Measurements from ENCODE around the gene NEMP2. TPM values are rescaled to one million over a fixed set of nuclear protein-coding genes. Genes with fewer than 3 reads are reported as not detected.
"Not testable (repeated sequence)": the region's sequence is repeated elsewhere in the genome, so short reads cannot be mapped to it uniquely, and the experiment has no call there.

Gene NEMP2
- polyA plus RNA-seq, 2 of the 4 experiments (the other 2 are of a cell fraction) = 7.1 to 22.0 TPM

DNA sequence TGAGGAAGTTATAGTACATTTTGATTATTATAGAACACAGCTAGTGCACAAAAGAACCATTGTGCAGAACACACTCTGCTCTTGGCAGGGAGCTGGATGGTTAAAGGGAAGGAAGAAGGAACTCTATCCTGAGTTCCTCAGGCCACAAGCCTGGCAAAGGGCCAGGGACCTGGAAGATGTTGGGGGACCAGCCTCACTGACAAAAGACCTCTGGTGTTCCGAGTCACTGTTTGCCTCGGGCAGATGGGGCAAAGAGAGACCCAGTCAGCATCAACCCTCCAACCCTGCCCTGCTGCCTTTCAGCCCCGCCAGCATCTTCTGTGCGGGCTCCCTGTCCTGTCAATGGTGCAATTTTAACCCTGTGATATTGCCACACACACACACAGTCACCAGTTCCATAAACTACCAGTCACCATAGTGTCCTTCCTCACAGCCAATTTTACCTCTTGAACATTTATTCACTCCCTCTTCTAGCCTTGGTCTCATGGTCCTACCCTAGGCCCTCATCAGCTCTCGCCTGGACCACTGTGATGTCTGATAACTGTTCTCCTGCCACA lies 21.9 kb downstream of the NEMP2 start:
- TF ChIP-seq PBX3 (IDR thresholded peaks at IDR 0.05) = no peak
- no peak for TF ChIP-seq CBX2 (IDR thresholded peaks at IDR 0.05; ENCODE audit: borderline replicate concordance, low read depth)
- TF ChIP-seq NPAS2 (CRISPR knock-in tag; IDR thresholded peaks at IDR 0.05; ENCODE audit: borderline replicate concordance) = no peak
- no peak for TF ChIP-seq ZNF302 (CRISPR knock-in tag; IDR thresholded peaks at IDR 0.05)
- TF ChIP-seq MAZ (IDR thresholded peaks at IDR 0.05; ENCODE audit: borderline replicate concordance, low read depth, low read length) = no peak
- TF ChIP-seq BCL3 (IDR thresholded peaks at IDR 0.05) = no peak
- TF ChIP-seq HES2 (IDR thresholded peaks at IDR 0.05) = no peak
- TF ChIP-seq, protein P1, sequence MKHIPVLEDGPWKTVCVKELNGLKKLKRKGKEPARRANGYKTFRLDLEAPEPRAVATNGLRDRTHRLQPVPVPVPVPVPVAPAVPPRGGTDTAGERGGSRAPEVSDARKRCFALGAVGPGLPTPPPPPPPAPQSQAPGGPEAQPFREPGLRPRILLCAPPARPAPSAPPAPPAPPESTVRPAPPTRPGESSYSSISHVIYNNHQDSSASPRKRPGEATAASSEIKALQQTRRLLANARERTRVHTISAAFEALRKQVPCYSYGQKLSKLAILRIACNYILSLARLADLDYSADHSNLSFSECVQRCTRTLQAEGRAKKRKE (CRISPR knock-in tag; IDR thresholded peaks at IDR 0.05; ENCODE audit: low read depth) = no peak
- no peak for TF ChIP-seq HOXB13 (CRISPR knock-in tag; IDR thresholded peaks at IDR 0.05; ENCODE audit: low read depth)
- no peak for TF ChIP-seq FOXS1 (CRISPR knock-in tag; IDR thresholded peaks at IDR 0.05)
- TF ChIP-seq RCOR1 (IDR thresholded peaks at IDR 0.05; ENCODE audit: low read depth, low read length) = no peak
- TF ChIP-seq POLR2AphosphoS2 (conservative IDR thresholded peaks at IDR 0.05; ENCODE audit: low read length) = no peak
- TF ChIP-seq, protein P2, sequence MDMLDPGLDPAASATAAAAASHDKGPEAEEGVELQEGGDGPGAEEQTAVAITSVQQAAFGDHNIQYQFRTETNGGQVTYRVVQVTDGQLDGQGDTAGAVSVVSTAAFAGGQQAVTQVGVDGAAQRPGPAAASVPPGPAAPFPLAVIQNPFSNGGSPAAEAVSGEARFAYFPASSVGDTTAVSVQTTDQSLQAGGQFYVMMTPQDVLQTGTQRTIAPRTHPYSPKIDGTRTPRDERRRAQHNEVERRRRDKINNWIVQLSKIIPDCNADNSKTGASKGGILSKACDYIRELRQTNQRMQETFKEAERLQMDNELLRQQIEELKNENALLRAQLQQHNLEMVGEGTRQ (IDR thresholded peaks at IDR 0.05) = no peak
- no peak for TF ChIP-seq TP53 (CRISPR knock-in tag; IDR thresholded peaks at IDR 0.05)
- TF ChIP-seq, protein P3, sequence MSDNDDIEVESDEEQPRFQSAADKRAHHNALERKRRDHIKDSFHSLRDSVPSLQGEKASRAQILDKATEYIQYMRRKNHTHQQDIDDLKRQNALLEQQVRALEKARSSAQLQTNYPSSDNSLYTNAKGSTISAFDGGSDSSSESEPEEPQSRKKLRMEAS (IDR thresholded peaks at IDR 0.05) = no peak
- no peak for TF ChIP-seq CBX8 (IDR thresholded peaks at IDR 0.05)
- ChIA-PET CTCF (interaction anchor here (1.2 to 2.8 kb wide), 4 partner anchors 25 to 184 kb away, joined by 3 to 11 read pairs (median 8); partner anchors contain the start of gene INPP1), POLR2A (no interaction called here)
- H3K4me2 ChIP-seq = no peak overlapping the region
- FAIRE-seq (no peak), ATAC-seq (no peak), DNase-seq (ENCODE audit: low read depth in 1 of 2, low spot score in 1 of 2) (no peak)
- H3K9me3 ChIP-seq = no peaks in the 10 kb centered on the region
- H3K4me3 ChIP-seq = no peak overlapping the region
- WGBS (ENCODE audit: missing lambda C conversion rate) = 88% methylated on average over 5 of the region's 5 CpGs
- peaks cover 5% of the 10 kb centered on the region; the same call in 1 of the 3 replicates for H3K4me1 ChIP-seq
- 0 out of 6 replicates have a peak overlapping the region, but pooled peaks of 1 of the 2 experiments have one; percentile 23 for H3K27ac ChIP-seq

GRCh38 chr2:190511104-190511503 lies 23.4 kb downstream of the NEMP2 start:
- POLR2A ChIA-PET = no interaction called here
- ATAC-seq = peak; percentile 56 to 82; a peak in 4 of 6 replicates

DNA sequence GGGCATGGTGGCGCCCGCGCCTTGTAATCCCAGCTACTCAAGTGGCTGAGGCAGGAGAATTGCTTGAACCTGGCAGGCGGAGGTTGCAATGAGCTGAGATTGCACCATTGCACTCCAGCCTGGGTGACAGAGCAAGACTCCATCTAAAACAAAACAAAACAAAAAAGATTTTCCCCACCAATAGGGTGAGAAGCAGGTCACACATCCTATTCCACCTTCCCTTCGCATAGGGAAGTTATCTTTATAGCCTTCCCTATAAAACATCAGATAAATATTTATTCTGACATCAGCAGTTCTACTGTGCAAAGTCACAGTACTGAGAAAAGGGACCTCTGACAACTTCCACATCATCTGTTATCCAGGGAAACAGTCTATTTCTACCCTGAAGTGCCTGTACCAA lies 24.6 kb downstream of the NEMP2 start:
- not testable (repeated sequence) for FAIRE-seq

More at GRCh38 chr2:190511104-190511503, 23.4 kb downstream of the NEMP2 start:
- DNase-seq (ENCODE audit: low read depth in 1 of 2, low spot score in 1 of 2) = peak; percentile 32 to 56
- WGBS (ENCODE audit: missing lambda C conversion rate) = 67% methylated on average over 2 of the region's 2 CpGs
- no peak overlapping the region for H3K4me2 ChIP-seq
- H3K4me3 ChIP-seq = no peak overlapping the region
- CTCF ChIA-PET = interaction anchor here (0.6 to 2.8 kb wide), 22 partner anchors 12 to 421 kb away, joined by 3 to 11 read pairs (median 4); partner anchors contain the start of gene INPP1
- H3K4me1 ChIP-seq = peaks cover 11% of the 10 kb centered on the region
- no peak for TF ChIP-seq SREBF2 (IDR thresholded peaks at IDR 0.05)
- TF ChIP-seq SMC3 (IDR thresholded peaks at IDR 0.05) = peak; percentile 80
- peak; percentile 75 for TF ChIP-seq CTCF (IDR thresholded peaks at IDR 0.05)
- peak; percentile 86 to 87 for TF ChIP-seq RAD21 (conservative IDR thresholded peaks at IDR 0.05 in 1 of 2, IDR thresholded peaks at IDR 0.05 in 1 of 2)
- no peak for TF ChIP-seq ZC3H11A (IDR thresholded peaks at IDR 0.05)
- no peak for TF ChIP-seq TP53 (CRISPR knock-in tag; IDR thresholded peaks at IDR 0.05)
- no peaks in the 10 kb centered on the region for H3K9me3 ChIP-seq
- no peak for FAIRE-seq
- peak overlapping the region in 1 of 2 experiments; percentile 24; a peak in 1 of 6 replicates for H3K27ac ChIP-seq

More for the DNA sequence above, 24.6 kb downstream of the NEMP2 start:
- POLR2A ChIA-PET; H3K4me2 ChIP-seq; H3K27ac ChIP-seq; H3K9me3 ChIP-seq; DNase-seq (ENCODE audit: low read depth in 1 of 2, low spot score in 1 of 2); ATAC-seq; H3K4me3 ChIP-seq: not testable (repeated sequence)
- CTCF ChIA-PET = interaction anchor here (0.7 to 2.8 kb wide), 6 partner anchors 9 to 182 kb away, joined by 3 to 9 read pairs (median 4); no protein-coding TSS in a partner anchor
- WGBS (ENCODE audit: missing lambda C conversion rate) = 80% methylated on average over 5 of the region's 5 CpGs
- peaks cover 23% of the 10 kb centered on the region for H3K4me1 ChIP-seq

Data from A549 (cell line).